NCI-H524 treated with DMSO at 0.1 percent for 48 hours (cell line): Measurements from ENCODE around the gene LYSMD4.
A peak's percentile ranks its signal among the peaks of the same experiment; 100 is the strongest.
"Not testable (repeated sequence)": the region's sequence is repeated elsewhere in the genome, so short reads cannot be mapped to it uniquely, and the experiment has no call there.

Experiments
- DNase-seq: peaks from one replicate; lab custom pipeline; 2025; lab: John Stamatoyannopoulos, UW

The LYSMD4 gene

DNA sequence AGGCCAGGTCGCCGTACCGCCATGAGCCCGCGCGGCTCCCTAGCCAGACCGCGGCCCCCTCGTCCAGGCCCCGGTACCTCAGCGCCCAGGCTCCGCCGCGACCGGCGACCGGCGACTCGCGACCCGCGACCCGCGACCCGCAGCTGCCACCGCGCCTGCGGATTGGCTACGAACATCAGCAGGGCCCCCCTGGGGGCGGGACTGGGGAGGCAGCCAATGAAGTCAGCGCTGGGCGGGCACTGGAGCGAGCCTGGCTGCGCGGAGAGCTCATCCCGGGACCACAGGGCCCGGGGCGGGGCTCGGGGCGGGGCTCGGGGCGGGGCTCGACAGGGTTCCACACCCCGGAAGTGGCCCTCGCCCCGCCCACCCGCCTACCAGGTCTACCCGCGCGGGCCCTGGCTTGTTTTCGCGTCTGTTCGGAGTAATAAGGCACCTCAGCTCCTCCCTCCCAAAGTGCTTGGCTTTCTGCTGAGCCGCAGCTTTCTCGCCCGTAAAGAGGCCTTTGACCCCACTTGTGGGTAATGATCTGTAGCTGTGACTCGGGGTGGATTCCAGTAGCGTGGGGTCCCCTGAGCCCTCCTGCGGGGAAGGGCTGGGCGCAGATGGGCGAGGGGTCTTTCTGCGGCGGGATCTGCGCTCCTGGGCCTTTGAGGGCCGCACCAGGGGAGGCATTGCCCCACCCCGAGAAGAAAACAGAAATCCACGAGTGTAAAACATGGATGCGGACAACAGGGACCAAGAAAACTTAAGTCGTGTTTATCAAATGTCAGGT, at the start of gene LYSMD4:
Gene LYSMD4, minus strand, starts transcription at position 170 of the 772 bp plus-strand sequence. CDS start 1,438 bp downstream, outside the sequence.
- DNase-seq = peak; percentile 68

DNA sequence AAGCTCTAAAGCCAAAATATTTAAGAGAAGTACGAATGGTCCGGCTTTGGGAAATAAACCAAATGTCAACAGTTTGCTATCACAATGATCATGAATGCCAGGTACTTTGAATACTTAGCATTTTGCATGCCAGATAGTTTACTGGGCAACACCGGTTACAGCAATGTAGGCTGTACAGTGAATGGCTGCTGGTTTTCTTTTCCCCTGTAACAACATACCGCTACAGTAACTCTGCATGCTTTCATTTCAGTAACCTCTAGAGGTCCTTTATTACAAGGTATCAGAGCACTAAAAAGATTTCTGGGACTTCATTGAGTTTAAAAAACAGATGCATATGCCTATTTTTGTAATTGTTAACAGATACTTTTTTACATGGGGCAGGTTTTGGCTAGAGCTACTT, 48.8 kb upstream of the LYSMD4 start:
- not testable (repeated sequence) for DNase-seq

DNA sequence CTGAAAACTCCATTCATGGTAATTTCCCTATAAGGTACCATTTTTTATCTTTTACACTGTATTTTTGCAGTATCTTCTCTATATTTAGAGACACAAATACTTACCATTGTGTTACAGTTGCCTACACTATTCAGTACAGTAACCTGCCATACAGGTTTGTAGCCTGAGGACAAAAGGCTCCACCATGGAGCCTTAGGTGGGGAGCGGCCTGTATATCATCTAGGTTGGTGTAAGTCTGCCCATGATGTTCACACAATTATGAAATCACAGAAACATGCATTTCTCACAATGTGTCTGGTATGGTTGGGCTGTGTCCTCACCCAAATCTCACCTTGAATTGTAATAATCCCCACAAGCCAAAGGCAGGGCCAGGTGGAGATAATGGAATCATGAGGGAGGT, 43.9 kb upstream of the LYSMD4 start:
- DNase-seq = no peak

DNA sequence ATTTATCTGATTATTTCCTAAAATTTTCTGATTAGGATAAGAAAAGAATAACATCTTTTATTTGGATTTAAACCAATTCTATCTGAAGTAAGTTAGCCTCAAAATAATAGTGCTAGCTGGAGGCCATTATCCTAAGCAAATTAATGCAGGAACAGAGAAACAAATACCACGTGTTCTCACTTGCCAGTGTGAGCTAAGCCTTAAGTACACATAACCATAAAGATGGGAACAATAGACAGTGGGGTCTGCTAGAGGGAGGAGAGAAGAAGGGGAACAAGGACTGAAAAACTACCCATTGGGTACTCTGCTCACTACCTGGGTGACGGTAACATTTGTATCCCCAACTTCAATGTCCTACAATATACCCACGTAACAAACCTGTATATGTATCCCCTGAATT, 31.3 kb upstream of the LYSMD4 start:
- no peak for DNase-seq

DNA sequence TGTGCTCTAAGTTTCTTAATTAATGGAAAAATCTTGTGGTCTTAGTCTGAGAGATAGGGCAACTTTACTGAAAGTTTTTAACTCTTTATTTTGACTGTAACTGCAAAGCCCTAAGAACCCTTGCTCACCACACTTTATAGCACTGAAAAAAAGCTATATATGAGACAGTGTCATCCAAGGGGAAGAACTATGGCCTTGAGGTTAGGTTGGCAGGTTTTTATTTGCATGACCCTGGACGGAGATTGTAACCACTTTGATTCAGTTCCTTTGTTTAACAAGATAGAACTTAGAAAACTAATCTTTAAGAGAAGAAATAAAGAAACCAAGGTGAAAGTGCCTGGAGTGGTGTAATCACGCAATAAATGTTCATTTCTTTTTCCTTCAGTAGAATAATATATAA, 30.6 kb upstream of the LYSMD4 start:
- no peak for DNase-seq

DNA sequence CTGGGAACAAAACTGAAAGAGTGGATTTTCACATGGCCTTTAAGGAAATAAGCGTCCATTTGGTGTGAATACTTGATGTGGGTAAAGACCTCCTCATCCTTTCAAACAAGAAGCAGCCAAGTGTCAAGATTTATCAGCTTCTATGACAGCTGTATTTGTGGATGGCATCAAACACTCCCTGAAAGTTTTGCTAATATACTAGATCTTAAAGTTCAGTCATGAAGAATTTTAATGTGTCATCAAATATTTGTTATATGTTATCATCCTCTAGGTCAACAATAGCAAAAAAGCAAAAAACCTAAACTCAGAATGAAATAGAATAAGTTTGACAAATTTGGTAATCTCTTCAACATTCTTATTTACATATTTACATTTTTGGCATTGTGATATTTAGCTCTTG, 29.1 kb upstream of the LYSMD4 start:
- DNase-seq = no peak

DNA sequence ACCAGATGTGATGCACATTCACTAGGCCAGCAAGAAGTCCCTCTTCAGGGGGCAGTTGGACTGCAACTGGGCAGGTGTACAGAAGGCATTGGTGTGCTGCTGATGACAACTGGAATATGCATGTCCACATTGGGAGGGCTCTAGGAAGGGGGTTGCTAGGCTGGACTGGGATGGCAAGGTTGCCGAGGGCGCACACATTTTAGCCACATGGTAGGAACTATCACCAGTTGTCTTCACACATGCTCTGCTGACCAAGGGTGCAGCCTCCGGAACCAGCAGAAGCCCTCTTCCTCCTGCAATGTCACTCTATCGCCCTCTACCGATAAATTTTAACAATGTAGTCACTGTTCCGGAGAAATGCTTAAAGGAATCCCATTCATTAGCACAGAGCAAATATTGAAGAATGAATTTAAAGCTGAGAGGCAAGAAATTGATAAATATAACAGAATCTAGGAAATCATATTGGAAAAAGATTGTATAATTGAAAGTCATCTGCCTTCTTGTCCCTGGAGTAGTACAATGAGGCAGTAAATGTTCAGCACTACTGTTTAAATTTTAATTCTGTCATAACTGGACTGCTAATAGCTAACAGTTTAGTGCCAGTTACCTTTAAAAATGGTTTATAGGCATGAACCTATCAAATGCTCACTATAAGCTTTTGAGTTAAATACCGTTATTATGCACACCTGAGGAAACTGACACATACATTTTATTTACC, 22.6 kb upstream of the LYSMD4 start:
- peak; percentile 17 for DNase-seq

DNA sequence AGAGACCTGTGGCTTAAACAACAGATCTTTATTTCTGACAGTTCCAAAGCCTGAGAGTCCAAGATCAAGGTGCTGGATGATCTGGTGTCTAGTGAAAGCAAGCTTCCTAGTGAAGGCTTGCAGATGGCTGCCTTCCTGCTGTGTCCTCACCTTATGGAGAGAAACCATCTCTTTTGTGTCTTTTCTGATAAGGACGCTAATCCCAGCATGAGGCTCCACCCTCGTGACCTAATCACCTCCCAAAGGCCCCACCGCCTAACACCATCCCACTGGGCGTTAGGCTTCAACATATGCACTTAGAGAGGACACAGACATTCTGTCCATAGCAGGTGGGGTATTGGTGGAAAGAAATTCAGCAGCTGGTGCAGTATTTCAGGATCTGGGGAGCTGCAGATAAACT, 19.8 kb upstream of the LYSMD4 start:
- DNase-seq = no peak

DNA sequence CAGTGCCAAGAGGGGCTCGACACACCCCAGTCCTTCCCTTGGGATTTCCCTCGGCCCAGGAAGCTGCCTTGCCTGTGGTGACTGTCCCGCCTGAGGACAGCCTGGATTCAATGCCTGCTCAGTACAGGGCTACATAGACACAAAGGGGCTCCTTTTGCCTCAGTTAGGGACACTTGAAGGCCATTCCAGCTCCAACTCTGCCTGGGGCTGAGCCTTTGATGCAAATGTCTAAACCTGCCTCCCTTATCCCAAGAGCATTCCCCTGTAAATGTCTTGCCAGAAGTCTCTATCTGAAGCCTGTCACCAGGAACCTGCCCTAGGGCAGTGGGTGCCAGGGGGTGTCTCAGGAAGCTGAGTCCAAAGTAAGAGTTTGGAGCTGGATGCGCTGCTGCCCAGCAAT, 19.3 kb upstream of the LYSMD4 start:
- DNase-seq = no peak

DNA sequence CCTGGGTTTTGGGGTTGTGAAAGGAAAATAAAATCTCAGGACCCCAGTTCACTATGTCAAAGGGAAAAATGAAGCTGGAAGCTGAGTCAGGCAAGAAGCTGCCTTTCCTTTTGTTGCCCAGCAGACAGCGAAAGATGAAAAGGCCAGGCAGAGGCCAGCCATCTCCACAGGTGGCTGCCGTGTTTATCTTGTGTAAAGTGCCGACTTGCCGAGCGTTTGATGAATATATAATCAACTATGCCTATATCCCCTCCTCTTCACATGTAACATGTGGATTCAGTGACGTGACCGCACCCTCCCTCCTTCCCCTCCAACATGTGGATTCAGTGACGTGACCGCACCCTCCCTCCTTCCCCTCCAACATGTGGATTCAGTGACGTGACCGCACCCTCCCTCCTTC, 17.1 kb upstream of the LYSMD4 start:
- not testable (repeated sequence) for DNase-seq

DNA sequence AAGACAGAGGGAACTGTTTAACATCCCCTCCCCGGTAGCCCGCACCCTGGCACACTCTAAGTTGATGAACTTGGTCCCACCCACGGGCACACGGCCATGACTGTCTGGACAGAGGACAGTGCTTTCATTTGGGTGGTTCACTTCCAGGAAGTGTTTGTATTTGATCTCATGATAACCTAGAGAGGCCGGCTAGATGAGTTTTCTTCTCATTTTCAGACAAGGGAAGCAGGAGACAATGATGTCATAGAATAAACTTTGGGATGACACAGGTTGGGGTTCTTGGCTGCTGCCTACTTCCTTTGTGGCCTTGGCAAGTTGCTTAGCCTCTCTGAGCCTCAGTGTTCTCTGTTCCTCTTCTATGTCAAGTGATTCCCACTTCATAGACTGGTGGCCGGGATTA, 16.1 kb upstream of the LYSMD4 start:
- no peak for DNase-seq

DNA sequence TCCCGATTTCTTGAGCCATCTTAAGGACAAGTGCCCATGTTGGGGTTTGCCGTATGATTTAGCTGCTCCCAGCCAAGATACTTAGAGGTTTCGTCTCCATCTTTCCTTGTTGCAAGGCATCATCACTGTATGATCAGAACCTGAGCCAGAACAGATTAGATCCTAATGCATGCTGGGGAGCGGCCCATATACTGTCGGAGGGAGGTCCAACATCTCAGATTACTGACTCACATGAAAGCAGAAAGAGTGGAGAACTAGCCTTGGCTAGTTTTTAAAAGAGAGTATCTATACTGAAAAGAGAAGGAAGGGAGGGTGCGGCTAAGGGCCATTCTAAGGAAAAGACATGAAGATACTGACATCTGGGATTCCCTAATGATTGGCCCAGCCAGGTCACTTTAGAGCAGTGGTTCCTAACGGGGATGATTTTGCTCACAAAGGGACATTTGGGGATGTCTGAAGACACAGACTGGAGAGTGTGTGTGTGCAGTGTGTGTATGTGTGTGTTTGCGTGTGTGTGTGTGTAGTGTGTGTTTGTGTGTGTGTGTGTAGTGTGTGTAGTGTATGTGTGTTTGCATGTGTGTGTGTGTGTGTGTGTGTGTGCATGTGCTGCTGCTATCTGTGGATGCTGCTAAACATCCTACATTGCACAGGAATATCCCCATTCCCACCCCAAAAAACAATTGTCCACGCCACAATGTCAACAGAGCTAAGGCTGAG, 12.3 kb upstream of the LYSMD4 start:
- no peak for DNase-seq

DNA sequence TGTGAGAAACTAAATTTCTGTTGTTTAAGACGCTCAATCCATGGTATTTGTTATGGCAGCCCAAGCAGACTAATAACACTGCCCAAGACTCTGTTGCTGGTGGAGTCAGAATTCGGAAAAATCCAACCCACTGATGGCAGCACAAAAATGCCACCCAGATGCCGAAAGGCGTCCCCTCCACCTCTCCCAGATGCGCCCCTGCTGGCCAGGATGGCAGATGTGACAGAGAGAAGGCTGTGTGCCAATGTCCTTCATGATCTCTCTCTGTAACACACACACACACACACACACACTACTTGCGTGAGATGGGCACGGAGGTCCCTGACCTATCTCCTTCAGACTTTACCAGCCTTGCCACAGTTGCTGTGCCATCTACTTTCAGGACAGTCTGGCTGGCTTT, 10.9 kb upstream of the LYSMD4 start:
- DNase-seq = no peak

DNA sequence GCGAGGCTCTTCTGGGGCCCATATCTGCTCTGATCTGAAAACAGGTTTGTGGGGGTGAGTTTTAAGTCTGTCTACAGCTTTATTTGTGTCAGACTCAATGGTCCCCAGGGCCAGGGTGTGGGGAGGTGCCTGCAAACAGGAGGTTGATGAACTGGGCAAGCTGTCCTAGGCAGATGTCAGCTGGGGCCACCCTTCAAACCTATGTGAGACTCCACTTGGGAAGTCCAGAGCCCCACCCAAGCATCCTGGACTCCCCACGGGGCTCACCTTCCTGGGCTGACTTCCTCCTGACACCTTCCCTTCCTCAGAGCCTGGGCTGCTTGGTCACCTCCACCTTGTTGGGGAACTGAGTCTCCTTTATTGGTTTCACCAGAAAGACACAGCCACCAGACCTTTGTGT, 8.6 kb upstream of the LYSMD4 start:
- DNase-seq = no peak

DNA sequence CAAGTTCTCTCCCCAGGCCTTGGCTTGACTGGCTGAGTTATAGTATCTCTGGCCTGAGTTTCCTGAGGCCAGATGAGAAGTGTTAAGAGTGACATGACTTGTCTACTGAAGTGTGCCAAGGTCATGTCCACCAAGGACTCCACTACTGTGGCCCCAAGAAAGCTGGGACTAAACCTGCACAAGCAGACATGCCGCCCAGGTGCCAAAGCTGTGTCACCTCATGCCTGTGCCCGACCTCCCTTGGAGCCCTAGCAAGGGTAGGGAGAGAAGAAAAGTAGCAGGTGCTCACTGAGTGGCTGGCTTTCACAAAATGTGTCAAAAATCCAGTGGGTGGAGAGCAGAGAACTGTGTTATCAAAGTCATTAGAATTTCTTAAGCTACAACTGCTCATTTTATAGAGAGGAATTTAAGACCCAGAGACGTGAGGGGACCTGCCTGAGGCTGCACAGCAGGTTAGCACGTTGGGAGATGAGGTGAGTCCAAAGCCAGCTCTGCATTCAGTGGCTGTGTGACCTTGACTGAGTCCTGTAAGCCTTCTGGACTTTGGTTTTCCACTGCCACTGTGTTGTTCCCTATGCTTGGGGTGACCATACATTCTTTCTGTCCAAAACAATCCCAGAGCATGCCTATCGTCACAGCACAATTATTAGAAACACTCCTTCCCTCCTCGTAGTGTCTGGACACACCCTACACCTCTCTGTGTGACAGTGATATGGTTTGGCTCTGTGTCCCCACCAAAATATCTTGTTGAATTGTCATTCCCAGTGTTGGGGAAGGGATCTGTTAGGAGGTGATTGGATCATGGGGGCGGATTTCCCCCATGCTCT, 5.0 kb upstream of the LYSMD4 start:
- no peak for DNase-seq

DNA sequence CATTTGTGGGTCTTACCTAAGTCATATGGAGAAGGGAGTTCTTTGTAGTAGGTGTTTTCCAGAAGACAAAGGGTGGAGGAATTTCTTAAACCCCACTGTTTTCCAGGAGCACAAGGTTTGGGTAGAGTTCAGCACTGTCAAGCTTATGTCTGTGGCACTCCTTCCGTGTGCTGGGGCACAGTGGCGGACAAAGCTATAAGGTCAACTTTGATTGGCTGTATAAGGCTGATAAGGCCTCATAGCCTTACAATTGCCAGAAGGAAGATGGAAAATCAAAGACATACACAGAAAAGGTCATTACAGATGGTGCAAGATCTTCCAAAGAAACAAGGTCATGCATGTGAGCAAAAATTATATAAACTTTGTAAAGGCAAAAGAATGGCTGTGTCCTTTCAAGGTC, 3.5 kb upstream of the LYSMD4 start:
- DNase-seq = no peak

DNA sequence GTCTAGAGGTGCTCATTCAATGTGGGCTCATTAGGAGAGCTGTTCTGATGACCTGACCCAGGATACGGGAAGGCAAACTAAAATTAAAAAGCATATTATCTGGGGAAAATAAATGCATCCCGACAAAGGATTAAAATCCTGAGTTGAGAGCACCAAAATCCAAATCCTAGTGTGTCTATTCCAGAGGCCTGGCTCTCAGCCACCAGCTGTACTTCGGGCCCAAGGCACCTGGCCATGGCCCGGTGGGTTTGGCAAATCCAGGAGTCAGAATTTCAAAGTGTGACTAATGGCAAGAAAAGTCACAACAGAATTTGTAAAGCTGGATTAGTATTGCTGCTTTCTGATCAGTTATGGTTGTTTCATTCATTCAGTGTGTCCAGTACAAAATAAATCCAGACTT, 2.6 kb upstream of the LYSMD4 start:
- no peak for DNase-seq

DNA sequence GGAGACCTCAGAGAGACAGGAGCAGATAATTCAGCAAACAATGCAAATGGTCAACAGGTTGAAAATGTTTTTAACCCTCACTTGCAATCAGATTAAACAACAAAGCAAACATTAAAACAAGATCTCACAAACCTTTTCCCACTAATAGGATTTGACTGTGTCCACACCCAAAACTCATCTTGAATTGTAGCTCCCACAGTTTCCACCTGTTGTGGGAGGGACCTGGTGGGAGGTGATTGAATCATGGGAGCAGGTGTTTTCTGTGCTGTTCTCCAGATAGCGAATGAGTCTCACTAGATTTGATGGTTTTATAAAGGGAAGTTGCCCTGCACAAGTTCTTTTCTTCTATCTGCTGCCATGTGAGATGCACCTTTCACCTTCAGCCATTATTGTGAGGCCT, 1.3 kb upstream of the LYSMD4 start:
- no peak for DNase-seq

DNA sequence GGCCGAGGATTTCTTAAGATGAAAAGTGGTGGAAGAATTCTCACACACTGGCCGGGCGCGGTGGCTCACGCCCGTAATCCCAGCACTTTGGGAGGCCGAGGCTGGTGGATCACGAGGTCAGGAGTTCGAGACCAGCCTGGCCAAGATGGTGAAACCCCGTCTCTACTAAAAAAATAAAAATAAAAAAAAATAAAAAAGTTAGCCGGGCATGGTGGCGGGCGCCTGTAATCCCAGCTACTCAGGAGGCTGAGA, 729 bp upstream of the LYSMD4 start:
- not testable (repeated sequence) for DNase-seq

DNA sequence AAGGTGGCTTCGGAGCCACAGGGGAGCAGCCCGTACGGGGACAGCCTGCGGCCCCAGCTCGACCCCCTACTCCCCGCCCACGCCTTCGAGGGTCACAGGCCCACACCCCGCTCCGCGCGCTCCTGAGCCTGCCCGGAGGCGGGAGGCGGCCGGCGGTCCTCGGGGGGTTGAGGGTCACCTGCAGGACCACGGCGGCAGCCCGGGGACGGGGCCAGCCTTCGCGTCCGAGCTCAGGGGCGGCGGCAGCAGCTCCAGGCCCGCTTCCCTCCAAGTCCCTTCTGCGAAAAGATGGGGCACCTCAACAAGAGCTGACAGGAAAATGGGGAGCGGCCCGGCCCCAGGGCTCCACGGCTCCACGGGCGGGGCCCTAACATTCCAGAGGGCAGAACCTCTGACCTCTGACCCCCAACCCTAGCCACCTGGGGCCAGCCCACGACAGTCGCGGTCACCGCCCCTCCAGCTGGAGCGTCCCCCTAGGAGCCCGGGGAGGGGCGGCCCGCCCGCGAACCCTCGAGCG, 428 bp downstream of the LYSMD4 start:
- DNase-seq = no peak

DNA sequence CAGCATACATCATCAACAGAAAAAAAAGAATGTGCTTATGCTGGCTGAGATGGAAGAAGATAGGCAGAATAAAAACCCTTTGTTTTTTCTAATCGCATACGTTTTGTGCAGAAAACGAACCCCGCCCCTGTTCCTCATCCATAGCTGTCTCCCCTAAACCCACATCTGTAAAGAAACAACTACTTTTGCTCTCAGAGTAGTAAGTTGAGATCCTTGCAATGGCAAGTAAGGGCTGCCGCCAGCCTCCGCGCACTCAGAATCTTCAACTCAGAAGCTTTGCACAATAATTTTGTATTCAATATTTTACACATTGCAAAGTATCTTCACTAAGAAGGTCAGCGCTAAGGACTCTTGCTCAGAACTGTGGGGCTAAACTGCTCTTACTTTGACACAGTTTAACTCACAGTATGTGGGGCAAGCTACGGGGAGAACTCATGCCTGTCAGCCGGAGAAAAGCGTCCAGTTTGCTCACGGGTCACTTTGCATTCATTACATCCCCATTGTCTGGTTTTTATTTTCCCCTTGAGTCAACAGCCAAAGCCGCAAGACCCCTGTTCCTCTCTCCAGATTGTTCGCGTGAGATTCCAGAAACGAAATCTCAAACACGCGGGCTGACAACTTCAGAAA, 1.0 kb downstream of the LYSMD4 start:
- no peak for DNase-seq
